Mesendoderm (in vitro differentiated cells): Measurements from ENCODE around the gene F12.
A peak's percentile ranks its signal among the peaks of the same experiment; 100 is the strongest.

Experiments
- DNase-seq: peaks from one replicate; pipeline ENCODE4 v3.0.0; 2013
- H2AK5ac ChIP-seq: 2 replicates; pipeline ENCODE4 v1.6.1; 2013; ENCODE audit warnings: low read length, inconsistent platforms
- H2BK120ac ChIP-seq: 2 replicates; pipeline ENCODE4 v1.6.1; 2013; ENCODE audit warnings: low read depth, mild to moderate bottlenecking, low read length, moderate library complexity, mixed read lengths
- H2BK15ac ChIP-seq: replicated peaks from 2 replicates; pipeline ENCODE4 v1.6.1; 2013; ENCODE audit warnings: low read depth, mild to moderate bottlenecking, moderate library complexity
- H2BK5ac ChIP-seq: 2 replicates; pipeline ENCODE4 v1.6.1; 2013; ENCODE audit warnings: low read length, inconsistent platforms
- H3K18ac ChIP-seq: 2 replicates; pipeline ENCODE4 v1.6.1; 2013; ENCODE audit warnings: mild to moderate bottlenecking, low read length, mixed read lengths
- H3K23ac ChIP-seq: one replicate; pipeline ENCODE4 v1.6.1; 2013; ENCODE audit warnings: low read length
- H3K27ac ChIP-seq: 2 replicates; pipeline ENCODE4 v1.5.1; 2013; ENCODE audit warnings: low read depth, mild to moderate bottlenecking, inconsistent platforms, low read length, moderate library complexity
- H3K27me3 ChIP-seq: 2 replicates; pipeline ENCODE4 v1.6.1; 2013; ENCODE audit warnings: low read length, control low read depth, mild to moderate bottlenecking, inconsistent platforms; ENCODE audit not compliant: insufficient read depth, poor library complexity
- H3K36me3 ChIP-seq: 2 replicates; pipeline ENCODE4 v1.6.1; 2013; ENCODE audit warnings: low read length, inconsistent platforms; ENCODE audit not compliant: control insufficient read depth, insufficient read depth
- H3K4ac ChIP-seq: one replicate; pipeline ENCODE4 v1.6.1; 2013; ENCODE audit warnings: low read depth, mild to moderate bottlenecking, low read length, moderate library complexity
- H3K4me1 ChIP-seq: 2 replicates; pipeline ENCODE4 v1.6.1; 2013; ENCODE audit warnings: low read depth, low read length, inconsistent platforms; ENCODE audit not compliant: control insufficient read depth
- H3K4me2 ChIP-seq: 2 replicates; pipeline ENCODE4 v1.6.1; 2013; ENCODE audit warnings: low read length
- H3K4me3 ChIP-seq: 2 replicates; pipeline ENCODE4 v1.5.1; 2013; ENCODE audit warnings: mild to moderate bottlenecking, low read length
- H3K56ac ChIP-seq: one replicate; pipeline ENCODE4 v1.6.1; 2013; ENCODE audit warnings: low read length
- H3K79me1 ChIP-seq: 2 replicates; pipeline ENCODE4 v1.6.1; 2013; ENCODE audit warnings: low read length, inconsistent platforms
- H3K79me2 ChIP-seq: 2 replicates; pipeline ENCODE4 v1.6.1; 2013; ENCODE audit warnings: mild to moderate bottlenecking, low read length; ENCODE audit not compliant: control insufficient read depth, insufficient read depth
- H3K9ac ChIP-seq: 2 replicates; pipeline ENCODE4 v1.6.1; 2013; ENCODE audit warnings: low read length, inconsistent platforms
- H4K5ac ChIP-seq: one replicate; pipeline ENCODE4 v1.6.1; 2013; ENCODE audit warnings: low read length
- H4K8ac ChIP-seq: one replicate; pipeline ENCODE4 v1.6.1; 2013; ENCODE audit warnings: low read depth, mild to moderate bottlenecking, control low read depth, low read length, moderate library complexity
- WGBS: extraction: QIAGEN DNeasy Blood & Tissue Kit; methylation state at CpG from one replicate; pipeline ENCODE4 v1.1.7; 2013; ENCODE audit warnings: low lambda C conversion rate, missing lambda C conversion rate; ENCODE audit not compliant: insufficient coverage; ENCODE audit errors: extremely low coverage; 5-methylcytosine and 5-hydroxymethylcytosine counted together

Gene F12

DNA sequence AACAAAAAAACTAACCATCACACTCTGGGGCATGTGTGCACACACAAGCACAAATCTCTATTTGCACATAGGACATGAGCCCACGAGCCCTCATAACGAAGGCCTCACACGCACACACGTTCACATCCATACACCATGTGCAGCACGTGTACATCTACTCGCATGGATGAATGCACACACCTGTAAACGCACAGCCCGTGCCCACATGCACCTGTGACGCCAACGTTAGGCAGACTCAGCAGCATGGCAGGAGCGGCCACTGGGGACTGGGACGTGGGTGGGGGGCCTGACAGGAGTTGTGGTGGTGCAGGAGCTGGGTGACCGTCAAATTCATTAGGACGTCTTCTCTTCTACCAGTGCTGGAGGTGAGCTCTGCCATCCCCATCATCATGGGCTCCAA is 22.0 kb downstream of the F12 start:
- Histone ChIP-seq H3K9ac (no peak overlapping the region), H3K4me1 (no peaks in the 10 kb centered on the region), H3K27ac (no peak overlapping the region), H2BK5ac (no peak overlapping the region), H3K27me3 (no peaks in the 10 kb centered on the region), H3K79me2 (no peaks in the 10 kb centered on the region), H3K4me2 (no peak overlapping the region), H3K4ac (no peak overlapping the region), H2BK15ac (no peak overlapping the region), H3K23ac (no peak overlapping the region), H3K56ac (no peak overlapping the region), H2AK5ac (no peak overlapping the region), H3K18ac (no peak overlapping the region), H4K5ac (no peak overlapping the region), H3K4me3 (no peak overlapping the region), H4K8ac (no peak overlapping the region), H2BK120ac (no peak overlapping the region), H3K79me1 (no peaks in the 10 kb centered on the region), H3K36me3 (no peaks in the 10 kb centered on the region)
- no peak for DNase-seq
- WGBS, result no CpG with 5 or more reads among the region's 14 CpGs

- no peak overlapping the region for H2BK120ac ChIP-seq
- no peaks in the 10 kb centered on the region for H3K36me3 ChIP-seq
- no peak overlapping the region for H4K8ac ChIP-seq
- no peaks in the 10 kb centered on the region for H3K27me3 ChIP-seq
- no peak overlapping the region for H3K4ac ChIP-seq
- no peak overlapping the region for H3K18ac ChIP-seq
- no peak overlapping the region for H3K9ac ChIP-seq
- H3K4me2 ChIP-seq, result no peak overlapping the region
- no peak overlapping the region for H4K5ac ChIP-seq
- no peaks in the 10 kb centered on the region for H3K4me1 ChIP-seq
- no CpG with 5 or more reads among the region's 8 CpGs for WGBS
- no peaks in the 10 kb centered on the region for H3K79me1 ChIP-seq
- H3K27ac ChIP-seq, result no peak overlapping the region
- DNase-seq, result no peak
- no peak overlapping the region for H2BK5ac ChIP-seq
- H3K56ac ChIP-seq, result no peak overlapping the region
- no peak overlapping the region for H3K23ac ChIP-seq
- no peaks in the 10 kb centered on the region for H3K79me2 ChIP-seq
- H2BK15ac ChIP-seq, result no peak overlapping the region
- H2AK5ac ChIP-seq, result no peak overlapping the region
- H3K4me3 ChIP-seq, result no peak overlapping the region
These were observed 22.8 kb downstream of the F12 start for GRCh38 chr5:177386542-177386941.

DNA sequence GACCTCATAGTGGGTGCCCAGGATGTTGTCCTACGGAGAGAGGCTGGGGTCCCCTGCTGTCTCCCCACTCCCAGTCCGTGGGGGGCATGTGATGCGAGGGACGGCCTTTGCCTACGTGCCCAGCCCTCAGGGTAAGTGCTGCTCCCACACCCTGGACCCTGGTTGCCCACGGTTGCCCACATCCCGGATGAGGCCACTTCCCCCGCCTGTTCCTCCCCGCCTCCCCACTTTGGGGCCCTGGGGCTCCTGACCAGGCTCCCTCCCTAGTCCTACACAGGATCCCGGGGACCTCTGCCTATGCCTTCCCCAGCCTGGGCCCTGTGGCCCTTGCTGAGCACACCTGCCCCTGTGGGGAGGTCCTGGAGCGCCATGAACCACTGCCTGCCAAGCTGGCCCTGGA is 23.6 kb downstream of the F12 start:
- Histone ChIP-seq H3K27me3 (no peaks in the 10 kb centered on the region), H3K36me3 (no peaks in the 10 kb centered on the region), H3K4me2 (no peak overlapping the region), H4K8ac (no peak overlapping the region), H3K9ac (no peak overlapping the region), H2BK15ac (no peak overlapping the region), H3K4me3 (no peak overlapping the region), H3K18ac (no peak overlapping the region), H2BK120ac (no peak overlapping the region), H2BK5ac (no peak overlapping the region), H3K4ac (no peak overlapping the region), H2AK5ac (no peak overlapping the region), H3K27ac (no peak overlapping the region), H3K56ac (no peak overlapping the region), H3K79me2 (no peaks in the 10 kb centered on the region), H3K79me1 (no peaks in the 10 kb centered on the region), H3K23ac (no peak overlapping the region), H3K4me1 (no peaks in the 10 kb centered on the region), H4K5ac (no peak overlapping the region)
- WGBS, result no CpG with 5 or more reads among the region's 11 CpGs
- no peak for DNase-seq

- H3K27ac ChIP-seq, result no peak within 1 kb of the TSS
- no peaks in the 10 kb centered on the region for H3K27me3 ChIP-seq
- no peak within 1 kb of the TSS for H3K4me2 ChIP-seq
- H2BK15ac ChIP-seq, result no peak within 1 kb of the TSS
- no peaks in the 10 kb centered on the region for H3K4me1 ChIP-seq
- H3K79me1 ChIP-seq, result no peaks in the 10 kb centered on the region
- WGBS, result no CpG with 5 or more reads among the region's 4 CpGs
- H3K18ac ChIP-seq, result no peak within 1 kb of the TSS
- no peak within 1 kb of the TSS for H2BK5ac ChIP-seq
- no peak within 1 kb of the TSS for H3K56ac ChIP-seq
- no peak within 1 kb of the TSS for H3K4me3 ChIP-seq
- no peak within 1 kb of the TSS for H2AK5ac ChIP-seq
- no peak within 1 kb of the TSS for H3K4ac ChIP-seq
- DNase-seq, result no peak
- H4K5ac ChIP-seq, result no peak within 1 kb of the TSS
- H2BK120ac ChIP-seq, result no peak within 1 kb of the TSS
- H3K36me3 ChIP-seq, result no peaks in the 10 kb centered on the region
- no peak within 1 kb of the TSS for H3K23ac ChIP-seq
- H3K9ac ChIP-seq, result no peak within 1 kb of the TSS
- no peak within 1 kb of the TSS for H4K8ac ChIP-seq
- no peaks in the 10 kb centered on the region for H3K79me2 ChIP-seq
These were observed 25.2 kb downstream of the F12 start, which contains the start of gene SLC34A1 for GRCh38 chr5:177384134-177384533. Gene SLC34A1, plus strand, starts transcription at chr5:177384434. Its CDS starts 1,308 bp downstream, at chr5:177385742.

GRCh38 chr5:177383181-177383580 is 26.2 kb downstream of the F12 start:
- no peak overlapping the region for H2BK120ac ChIP-seq
- no peak overlapping the region for H3K27ac ChIP-seq
- no peak overlapping the region for H3K4me3 ChIP-seq
- H2BK15ac ChIP-seq, result no peak overlapping the region
- H3K23ac ChIP-seq, result no peak overlapping the region
- no peak overlapping the region for H2BK5ac ChIP-seq
- H3K27me3 ChIP-seq, result no peaks in the 10 kb centered on the region
- no peaks in the 10 kb centered on the region for H3K4me1 ChIP-seq
- no peak overlapping the region for H3K4me2 ChIP-seq
- H4K5ac ChIP-seq, result no peak overlapping the region
- H2AK5ac ChIP-seq, result no peak overlapping the region
- no peak overlapping the region for H3K9ac ChIP-seq
- no peak overlapping the region for H3K4ac ChIP-seq
- DNase-seq, result no peak
- H3K36me3 ChIP-seq, result no peaks in the 10 kb centered on the region
- H3K18ac ChIP-seq, result no peak overlapping the region
- no peaks in the 10 kb centered on the region for H3K79me2 ChIP-seq
- no peak overlapping the region for H3K56ac ChIP-seq
- no CpG with 5 or more reads among the region's 9 CpGs for WGBS
- H4K8ac ChIP-seq, result no peak overlapping the region
- H3K79me1 ChIP-seq, result no peaks in the 10 kb centered on the region

DNA sequence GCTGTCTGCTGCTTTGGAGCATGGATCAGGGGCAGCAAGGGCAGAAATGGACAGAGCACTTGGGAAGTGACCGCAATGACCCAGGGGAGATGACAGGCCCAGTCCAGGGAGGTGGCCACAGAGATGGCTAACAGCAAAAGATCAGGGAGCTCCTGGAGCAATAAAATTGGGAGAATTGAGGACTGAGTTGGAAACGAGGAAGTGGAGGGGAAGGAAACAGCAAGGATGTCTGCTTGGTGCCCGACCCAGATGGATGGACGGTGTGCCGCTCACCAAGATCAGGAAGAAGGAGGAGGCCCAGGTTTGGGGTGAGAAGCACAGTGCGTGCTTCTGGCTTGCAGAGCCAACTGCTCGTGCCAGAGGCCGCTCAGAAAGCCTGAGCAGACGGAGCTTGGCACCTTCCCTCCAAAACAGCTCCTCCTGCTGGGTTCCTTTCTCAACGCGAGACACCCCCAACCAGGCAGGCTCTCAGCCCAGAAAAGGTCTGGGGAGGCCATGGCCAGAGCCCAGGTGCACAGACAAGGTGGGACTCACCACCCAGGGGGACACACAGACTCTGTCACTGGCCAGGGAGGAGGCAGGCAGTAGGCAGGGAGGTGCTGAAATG is 26.8 kb downstream of the F12 start:
- H2BK120ac ChIP-seq, result no peak overlapping the region
- H3K4ac ChIP-seq, result no peak overlapping the region
- no peak overlapping the region for H2AK5ac ChIP-seq
- H2BK5ac ChIP-seq, result no peak overlapping the region
- H3K18ac ChIP-seq, result no peak overlapping the region
- DNase-seq, result peak; percentile 59
- H3K27me3 ChIP-seq, result no peaks in the 10 kb centered on the region
- H3K9ac ChIP-seq, result no peak overlapping the region
- H3K4me1 ChIP-seq, result no peaks in the 10 kb centered on the region
- H3K36me3 ChIP-seq, result no peaks in the 10 kb centered on the region
- H2BK15ac ChIP-seq, result no peak overlapping the region
- H4K8ac ChIP-seq, result no peak overlapping the region
- no peak overlapping the region for H3K27ac ChIP-seq
- no peak overlapping the region for H3K4me2 ChIP-seq
- H3K79me1 ChIP-seq, result no peaks in the 10 kb centered on the region
- no peaks in the 10 kb centered on the region for H3K79me2 ChIP-seq
- WGBS, result no CpG with 5 or more reads among the region's 11 CpGs
- H3K23ac ChIP-seq, result no peak overlapping the region
- H3K56ac ChIP-seq, result no peak overlapping the region
- no peak overlapping the region for H4K5ac ChIP-seq
- no peak overlapping the region for H3K4me3 ChIP-seq
